ENCODE measurements around the gene WDR62. TPM values are rescaled to one million over a fixed set of nuclear protein-coding genes. Genes with fewer than 3 reads are reported as not detected.

WDR62 gene
- total and polyA plus RNA-seq, 2 of the 8 experiments (the other 6 are each of a cell fraction or from before 2014, with no cell fraction given), result 28.2 to 39.5 TPM

- H3K4me1 ChIP-seq (replicated peaks in 1 of 4; ENCODE audit: control insufficient read depth in 3 of 4, insufficient read depth in 4 of 4, low read length in 3 of 4), result no peaks in the 10 kb centered on the region
- CTCF ChIA-PET (ENCODE audit: partially characterized antibody), result interaction anchor here (0.6 to 9.1 kb wide), 24 partner anchors 9 to 1127 kb away, joined by 3 to 157 read pairs (median 4); partner anchors contain the start of genes CAPNS1, POLR2I, TBCB and ZNF146
- no peak for FAIRE-seq
- H2BK20ac ChIP-seq (ENCODE audit: low read length), result no peak overlapping the region
- H2BK12ac ChIP-seq (ENCODE audit: low read depth, low read length), result no peak overlapping the region
- no peak for DNase-seq (ENCODE audit: low read depth in 1 of 2, low spot score in 2 of 2)
- no peak overlapping the region for H4K5ac ChIP-seq (ENCODE audit: insufficient read length, low read depth, low read length)
- peak overlapping the region; percentile 63; the same call in 1 of the 2 replicates for H2BK15ac ChIP-seq (ENCODE audit: low read length)
- POLR2A ChIA-PET (ENCODE audit: partially characterized antibody), result interaction anchor here (0.5 to 5.0 kb wide), 19 partner anchors 8 to 1778 kb away, joined by 3 to 45 read pairs (median 4); partner anchors contain the start of genes CAPNS1, OVOL3, POLR2I and TBCB
- H3K79me2 ChIP-seq (ENCODE audit: control insufficient read depth in 1 of 2, insufficient read depth in 2 of 2, low read length in 2 of 2), result no peaks in the 10 kb centered on the region
- 0 out of 2 replicates have a peak overlapping the region, but pooled peaks have one; percentile 12 for H2AFZ ChIP-seq (ENCODE audit: low read length)
- no peak overlapping the region for H4K91ac ChIP-seq (replicated peaks; ENCODE audit: insufficient read length, low read length)
- H3K79me1 ChIP-seq (ENCODE audit: low read depth, low read length), result no peaks in the 10 kb centered on the region
- no peak overlapping the region for H3K23ac ChIP-seq (ENCODE audit: insufficient read length)
- H3K9ac ChIP-seq (replicated peaks in 1 of 4; ENCODE audit: extremely low read depth in 1 of 4, low read depth in 3 of 4, low read length in 3 of 4), result peak overlapping the region in 3 of 4 experiments; percentile 31 to 65 (median 57); a peak in 5 of 7 replicates
- H3K27me3 ChIP-seq (replicated peaks in 1 of 4; ENCODE audit: control insufficient read depth in 3 of 4, extremely low read depth in 1 of 4, insufficient read depth in 3 of 4, low read length in 3 of 4), result no peaks in the 10 kb centered on the region
- peak overlapping the region; percentile 72; the same call in 1 of the 2 replicates for H4K8ac ChIP-seq (ENCODE audit: extremely low read depth, insufficient read depth, low read length)
- H3K23me2 ChIP-seq (ENCODE audit: low read depth, low read length), result no peaks in the 10 kb centered on the region; the same call in 1 of the 2 replicates
- H3K27ac ChIP-seq (ENCODE audit: low read depth, low read length), result peak overlapping the region; percentile 40; the same call in 1 of the 2 replicates
- H3K18ac ChIP-seq (ENCODE audit: extremely low read depth, low read length), result no peak overlapping the region
- no peaks in the 10 kb centered on the region for H4K20me1 ChIP-seq (replicated peaks in 1 of 2; ENCODE audit: control insufficient read depth in 1 of 2, insufficient read depth in 2 of 2, low read length in 2 of 2)
- TF ChIP-seq ASH2L (IDR thresholded peaks at IDR 0.05; ENCODE audit: low read length), result peak; percentile 41
- TF ChIP-seq KDM5A (IDR thresholded peaks at IDR 0.05; ENCODE audit: low read length), result no peak
- TF ChIP-seq SIX5 (IDR thresholded peaks at IDR 0.05; ENCODE audit: low read depth, low read length), result no peak
- H3K56ac ChIP-seq (replicated peaks; ENCODE audit: insufficient read length, low read depth, low read length), result no peak overlapping the region
- H3K4me2 ChIP-seq (ENCODE audit: insufficient read depth in 1 of 2, low read depth in 2 of 2, low read length in 2 of 2), result peak overlapping the region; percentile 36 to 76
- no peak overlapping the region for H3K4ac ChIP-seq (replicated peaks; ENCODE audit: insufficient read length, low read depth, low read length)
- H3K36me3 ChIP-seq (ENCODE audit: control insufficient read depth in 2 of 4, insufficient read depth in 4 of 4, low read length in 3 of 4), result peaks cover 4 to 11% (median 8%) of the 10 kb centered on the region in 4 experiments; a peak in 5 of 8 replicates
- no peaks in the 10 kb centered on the region for H3K9me3 ChIP-seq (ENCODE audit: insufficient read depth in 2 of 2, low read depth in 1 of 2, low read length in 1 of 2)
- 8% methylated on average over 10 of the region's 10 CpGs; no CpG with 5 or more reads in 1 of the 2 experiments for WGBS, 2 experiments (ENCODE audit: extremely low coverage in 1 of 2, insufficient coverage in 1 of 2, insufficient read length in 1 of 2, insufficient replicate concordance in 2 of 2, low coverage in 1 of 2, low lambda C conversion rate in 2 of 2, missing lambda C conversion rate in 1 of 2)
- H2AK5ac ChIP-seq (ENCODE audit: low read depth, low read length), result no peak overlapping the region
- H2BK5ac ChIP-seq (ENCODE audit: low read depth, low read length), result peak overlapping the region; percentile 82
- peak overlapping the region; percentile 24 to 72 (median 54) for H3K4me3 ChIP-seq (ENCODE audit: extremely low read depth in 1 of 4, insufficient read depth in 2 of 4, low read depth in 3 of 4, low read length in 4 of 4)
- H2BK120ac ChIP-seq (replicated peaks; ENCODE audit: low read depth, low read length), result no peak overlapping the region
- H3K14ac ChIP-seq (ENCODE audit: insufficient read length), result no peak overlapping the region
Measured at GRCh38 chr19:36128392-36128736, 73.7 kb downstream of the WDR62 start.
